ENCODE results near the gene MSX1. TPM values are rescaled to one million over a fixed set of nuclear protein-coding genes. Genes with fewer than 3 reads are reported as not detected.
"Not testable (repeated sequence)": the region's sequence is repeated elsewhere in the genome, so short reads cannot be mapped to it uniquely, and the experiment has no call there.

Gene MSX1
- total RNA-seq, 3 donors from 2014 or later (not counting 1 experiment from before 2014, with no cell fraction given), result not detected

DNA sequence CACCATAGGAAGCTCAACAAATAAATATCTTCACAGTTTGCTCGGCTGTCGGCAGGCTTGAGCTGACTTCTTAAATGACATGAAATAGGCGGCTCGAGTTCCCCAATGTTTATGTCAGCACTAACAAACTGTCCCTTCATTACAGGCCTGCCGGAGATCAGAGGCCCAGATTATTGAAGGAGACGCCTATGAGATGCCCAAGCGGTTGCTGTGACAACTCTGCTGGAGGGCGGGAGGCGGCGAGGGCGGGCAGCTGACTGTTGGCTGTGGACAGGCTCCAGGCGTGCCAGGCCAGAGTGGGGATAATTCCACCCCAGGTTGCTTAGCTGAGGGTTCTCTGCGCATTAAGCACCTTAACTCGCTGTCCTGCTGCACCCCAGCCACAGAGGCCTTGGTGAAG, 39.2 kb upstream of the MSX1 start:
- H3K4me3 Mint-ChIP-seq, result no peak overlapping the region
- peaks cover 15 to 20% of the 10 kb centered on the region in 2 donors for H3K27me3 Mint-ChIP-seq (ENCODE audit: low read depth in 2 of 2)
- peaks cover 10% of the 10 kb centered on the region for H3K36me3 Mint-ChIP-seq
- Histone ChIP-seq H3K27ac (ENCODE audit: low read length) (no peak overlapping the region), H3K4me3 (ENCODE audit: low read length) (no peak overlapping the region), H3K9me3 (ENCODE audit: control insufficient read depth, insufficient read depth, low read length) (peaks cover 5% of the 10 kb centered on the region), H3K36me3 (ENCODE audit: control insufficient read depth, insufficient read depth, low read length) (no peaks in the 10 kb centered on the region), H3K4me1 (ENCODE audit: control insufficient read depth, insufficient read depth, low read length) (no peaks in the 10 kb centered on the region), H3K27me3 (ENCODE audit: control insufficient read depth, insufficient read depth, low read length) (no peaks in the 10 kb centered on the region)
- WGBS (ENCODE audit: insufficient coverage), result 89% methylated on average over 14 of the region's 14 CpGs
- no peak for ATAC-seq
- DNase-seq, result no peak
- H3K4me1 Mint-ChIP-seq, result no peaks in the 10 kb centered on the region
- TF ChIP-seq, protein P1, sequence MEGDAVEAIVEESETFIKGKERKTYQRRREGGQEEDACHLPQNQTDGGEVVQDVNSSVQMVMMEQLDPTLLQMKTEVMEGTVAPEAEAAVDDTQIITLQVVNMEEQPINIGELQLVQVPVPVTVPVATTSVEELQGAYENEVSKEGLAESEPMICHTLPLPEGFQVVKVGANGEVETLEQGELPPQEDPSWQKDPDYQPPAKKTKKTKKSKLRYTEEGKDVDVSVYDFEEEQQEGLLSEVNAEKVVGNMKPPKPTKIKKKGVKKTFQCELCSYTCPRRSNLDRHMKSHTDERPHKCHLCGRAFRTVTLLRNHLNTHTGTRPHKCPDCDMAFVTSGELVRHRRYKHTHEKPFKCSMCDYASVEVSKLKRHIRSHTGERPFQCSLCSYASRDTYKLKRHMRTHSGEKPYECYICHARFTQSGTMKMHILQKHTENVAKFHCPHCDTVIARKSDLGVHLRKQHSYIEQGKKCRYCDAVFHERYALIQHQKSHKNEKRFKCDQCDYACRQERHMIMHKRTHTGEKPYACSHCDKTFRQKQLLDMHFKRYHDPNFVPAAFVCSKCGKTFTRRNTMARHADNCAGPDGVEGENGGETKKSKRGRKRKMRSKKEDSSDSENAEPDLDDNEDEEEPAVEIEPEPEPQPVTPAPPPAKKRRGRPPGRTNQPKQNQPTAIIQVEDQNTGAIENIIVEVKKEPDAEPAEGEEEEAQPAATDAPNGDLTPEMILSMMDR (IDR thresholded peaks at IDR 0.05), result no peak
- H3K27ac Mint-ChIP-seq, result no peak overlapping the region
- H3K9me3 Mint-ChIP-seq, result peaks cover 0 to 3% of the 10 kb centered on the region in 2 donors
- intact Hi-C loops (cut with micrococcal nuclease), result no loop called here

DNA sequence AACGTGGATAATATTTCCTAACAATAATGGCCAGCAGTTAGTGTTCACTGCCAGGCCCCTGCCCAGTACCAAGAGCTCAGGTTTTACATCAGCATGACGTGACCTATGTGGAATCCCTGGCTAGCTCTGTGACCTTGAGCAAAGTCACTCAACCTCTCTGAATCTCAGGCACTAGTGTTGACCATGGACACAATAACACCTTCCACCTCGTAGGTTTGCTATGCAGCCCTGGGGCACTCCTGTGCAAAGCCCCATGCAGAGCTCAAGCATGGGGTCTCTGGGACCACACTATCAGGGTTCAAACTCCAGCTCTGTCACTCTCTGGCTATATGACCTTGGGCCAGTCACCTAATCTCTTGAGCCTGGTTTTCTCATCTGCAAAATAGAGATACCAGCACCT, 38.7 kb upstream of the MSX1 start:
- H3K27me3 ChIP-seq (ENCODE audit: control insufficient read depth, insufficient read depth, low read length), result no peaks in the 10 kb centered on the region
- 74% methylated on average over 3 of the region's 3 CpGs for WGBS (ENCODE audit: insufficient coverage)
- H3K36me3 ChIP-seq (ENCODE audit: control insufficient read depth, insufficient read depth, low read length), result no peaks in the 10 kb centered on the region
- Mint-ChIP-seq H3K27ac (no peak overlapping the region), H3K27me3 (ENCODE audit: low read depth in 2 of 2) (peaks cover 12 to 20% of the 10 kb centered on the region in 2 donors), H3K4me1 (no peaks in the 10 kb centered on the region), H3K4me3 (no peak overlapping the region), H3K9me3 (peaks cover 0 to 3% of the 10 kb centered on the region in 2 donors), H3K36me3 (peaks cover 10% of the 10 kb centered on the region)
- no peaks in the 10 kb centered on the region for H3K4me1 ChIP-seq (ENCODE audit: control insufficient read depth, insufficient read depth, low read length)
- TF ChIP-seq, protein P1 (IDR thresholded peaks at IDR 0.05), result no peak
- no peak overlapping the region for H3K4me3 ChIP-seq (ENCODE audit: low read length)
- no peak overlapping the region for H3K27ac ChIP-seq (ENCODE audit: low read length)
- ATAC-seq (no peak), DNase-seq (no peak)
- H3K9me3 ChIP-seq (ENCODE audit: control insufficient read depth, insufficient read depth, low read length), result peaks cover 5% of the 10 kb centered on the region
- intact Hi-C loops (cut with micrococcal nuclease), result no loop called here

DNA sequence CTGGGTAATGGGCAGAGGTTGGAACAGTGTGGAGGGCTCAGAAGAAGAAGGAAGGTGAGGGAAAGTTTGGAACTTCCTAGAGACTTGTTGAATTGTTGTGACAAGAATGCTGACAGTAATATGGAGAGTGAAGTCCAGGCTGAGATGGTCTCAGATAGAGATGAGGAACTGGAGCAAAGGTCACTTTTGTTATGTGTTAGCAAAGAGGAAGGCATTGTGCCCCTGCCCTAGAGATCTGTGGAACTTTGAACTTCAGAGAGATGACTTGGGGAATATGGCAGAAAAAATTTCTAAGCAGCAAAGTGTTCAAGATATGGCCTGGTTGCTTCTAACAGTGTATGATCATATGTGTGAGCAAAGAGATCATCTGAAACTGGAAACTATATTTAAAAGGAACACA, 37.9 kb upstream of the MSX1 start:
- Histone ChIP-seq H3K27me3 (ENCODE audit: control insufficient read depth, insufficient read depth, low read length) (no peaks in the 10 kb centered on the region), H3K36me3 (ENCODE audit: control insufficient read depth, insufficient read depth, low read length) (no peaks in the 10 kb centered on the region), H3K4me1 (ENCODE audit: control insufficient read depth, insufficient read depth, low read length) (no peaks in the 10 kb centered on the region), H3K9me3 (ENCODE audit: control insufficient read depth, insufficient read depth, low read length) (peaks cover 5% of the 10 kb centered on the region), H3K4me3 (ENCODE audit: low read length) (no peak overlapping the region), H3K27ac (ENCODE audit: low read length) (no peak overlapping the region)
- Mint-ChIP-seq H3K4me3 (no peak overlapping the region), H3K27ac (no peak overlapping the region), H3K4me1 (no peaks in the 10 kb centered on the region), H3K27me3 (ENCODE audit: low read depth in 2 of 2) (peaks cover 12 to 22% of the 10 kb centered on the region in 2 donors), H3K36me3 (peaks cover 10% of the 10 kb centered on the region), H3K9me3 (peaks cover 0 to 3% of the 10 kb centered on the region in 2 donors)
- TF ChIP-seq, protein P1 (IDR thresholded peaks at IDR 0.05), result no peak
- DNase-seq, result no peak
- no peak for ATAC-seq
- intact Hi-C loops (cut with micrococcal nuclease), result no loop called here

DNA sequence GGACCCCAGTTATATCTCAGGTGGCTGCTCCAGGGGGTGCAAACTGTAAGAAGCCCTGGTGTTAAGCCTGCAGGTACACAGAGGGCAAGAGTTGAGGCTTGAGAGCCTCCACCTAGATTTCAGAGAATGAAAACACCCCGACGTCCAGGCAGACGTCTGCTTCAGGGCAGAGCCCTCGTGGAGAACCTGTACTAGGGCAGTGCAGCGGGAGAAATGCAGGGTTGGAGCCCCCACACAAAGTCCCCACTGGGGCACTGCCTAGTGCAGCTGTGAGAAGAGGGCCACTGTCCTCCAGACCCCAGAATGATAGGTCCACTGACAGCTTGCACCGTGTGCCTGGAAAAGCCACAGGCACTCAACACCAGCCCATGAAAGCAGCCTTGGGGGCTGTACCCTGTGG, 37.2 kb upstream of the MSX1 start:
- DNase-seq; H3K27me3 ChIP-seq (ENCODE audit: control insufficient read depth, insufficient read depth, low read length); ATAC-seq; H3K4me1 Mint-ChIP-seq; H3K9me3 Mint-ChIP-seq; H3K36me3 ChIP-seq (ENCODE audit: control insufficient read depth, insufficient read depth, low read length); H3K4me1 ChIP-seq (ENCODE audit: control insufficient read depth, insufficient read depth, low read length); intact Hi-C loops (cut with micrococcal nuclease); H3K4me3 Mint-ChIP-seq; H3K36me3 Mint-ChIP-seq; H3K4me3 ChIP-seq (ENCODE audit: low read length); H3K9me3 ChIP-seq (ENCODE audit: control insufficient read depth, insufficient read depth, low read length); H3K27ac Mint-ChIP-seq; H3K27ac ChIP-seq (ENCODE audit: low read length): not testable (repeated sequence)
- H3K27me3 Mint-ChIP-seq (ENCODE audit: low read depth in 2 of 2), result peaks cover 7 to 22% of the 10 kb centered on the region in 2 donors
- WGBS (ENCODE audit: insufficient coverage), result 78% methylated on average over 6 of the region's 6 CpGs

Data from natural killer cell (primary cell).